ENCODE results near the gene MAD1L1. TPM values are rescaled to one million over a fixed set of nuclear protein-coding genes. Genes with fewer than 3 reads are reported as not detected.

MAD1L1 gene
- total RNA-seq, 1 donor from 2014 or later = 32.3 TPM

GRCh38 chr7:1769286-1770200 is 463.2 kb downstream of the MAD1L1 start:
- no peak overlapping the region for H3K27ac Mint-ChIP-seq (ENCODE audit: unreplicated experiment)
- no peaks in the 10 kb centered on the region for H3K36me3 Mint-ChIP-seq (ENCODE audit: low read depth, unreplicated experiment)
- Histone ChIP-seq H3K9ac (ENCODE audit: low read length) (no peak overlapping the region), H3K27me3 (ENCODE audit: insufficient read depth, low read length) (no peaks in the 10 kb centered on the region), H3K27ac (ENCODE audit: low read depth, low read length) (no peak overlapping the region), H3K4me1 (ENCODE audit: insufficient read depth, low read length) (no peaks in the 10 kb centered on the region), H3K36me3 (ENCODE audit: insufficient read depth, low read length) (no peaks in the 10 kb centered on the region), H4K20me1 (ENCODE audit: insufficient read depth, low read length) (no peaks in the 10 kb centered on the region), H3K79me2 (ENCODE audit: insufficient read depth, low read length) (no peaks in the 10 kb centered on the region), H3K9me3 (ENCODE audit: insufficient read depth, low read depth, low read length) (peaks cover 2% of the 10 kb centered on the region), H3K4me3 (ENCODE audit: insufficient read depth, low read depth, low read length) (no peak overlapping the region), H2AFZ (ENCODE audit: low read depth, low read length) (no peak overlapping the region), H3K4me2 (ENCODE audit: low read length) (no peak overlapping the region)
- FAIRE-seq (no peak), DNase-seq (ENCODE audit: low read depth) (no peak)
- no peaks in the 10 kb centered on the region for H3K4me1 Mint-ChIP-seq (ENCODE audit: low read depth, unreplicated experiment)
- TF ChIP-seq CTCF (IDR thresholded peaks at IDR 0.05; ENCODE audit: insufficient read depth, low read depth, low read length) (no peak), EZH2 (IDR thresholded peaks at IDR 0.05; ENCODE audit: insufficient read depth, low read length) (no peak)
- peaks cover 10% of the 10 kb centered on the region for H3K9me3 Mint-ChIP-seq (ENCODE audit: unreplicated experiment)
- no peak overlapping the region for H3K4me3 Mint-ChIP-seq (ENCODE audit: unreplicated experiment)
- H3K27me3 Mint-ChIP-seq (ENCODE audit: low read depth, unreplicated experiment) = peaks cover 32% of the 10 kb centered on the region

GRCh38 chr7:1768832-1769231 is 463.9 kb downstream of the MAD1L1 start:
- Histone ChIP-seq H4K20me1 (ENCODE audit: insufficient read depth, low read length) (no peaks in the 10 kb centered on the region), H3K79me2 (ENCODE audit: insufficient read depth, low read length) (no peaks in the 10 kb centered on the region), H3K4me3 (ENCODE audit: insufficient read depth, low read depth, low read length) (no peak overlapping the region), H2AFZ (ENCODE audit: low read depth, low read length) (no peak overlapping the region), H3K4me2 (ENCODE audit: low read length) (no peak overlapping the region), H3K27ac (ENCODE audit: low read depth, low read length) (no peak overlapping the region), H3K36me3 (ENCODE audit: insufficient read depth, low read length) (no peaks in the 10 kb centered on the region), H3K27me3 (ENCODE audit: insufficient read depth, low read length) (no peaks in the 10 kb centered on the region), H3K9me3 (ENCODE audit: insufficient read depth, low read depth, low read length) (peaks cover 6% of the 10 kb centered on the region), H3K4me1 (ENCODE audit: insufficient read depth, low read length) (no peaks in the 10 kb centered on the region), H3K9ac (ENCODE audit: low read length) (no peak overlapping the region)
- Mint-ChIP-seq H3K9me3 (ENCODE audit: unreplicated experiment) (peaks cover 10% of the 10 kb centered on the region), H3K36me3 (ENCODE audit: low read depth, unreplicated experiment) (no peaks in the 10 kb centered on the region), H3K4me3 (ENCODE audit: unreplicated experiment) (no peak overlapping the region), H3K4me1 (ENCODE audit: low read depth, unreplicated experiment) (no peaks in the 10 kb centered on the region), H3K27me3 (ENCODE audit: low read depth, unreplicated experiment) (peaks cover 29% of the 10 kb centered on the region), H3K27ac (ENCODE audit: unreplicated experiment) (no peak overlapping the region)
- FAIRE-seq = no peak
- DNase-seq (ENCODE audit: low read depth) = no peak
- no peak for TF ChIP-seq CTCF (IDR thresholded peaks at IDR 0.05; ENCODE audit: insufficient read depth, low read depth, low read length)
- no peak for TF ChIP-seq EZH2 (IDR thresholded peaks at IDR 0.05; ENCODE audit: insufficient read depth, low read length)

- no peak overlapping the region for H3K9ac ChIP-seq (ENCODE audit: low read length)
- H3K4me3 Mint-ChIP-seq (ENCODE audit: unreplicated experiment) = no peak overlapping the region
- H3K27ac Mint-ChIP-seq (ENCODE audit: unreplicated experiment) = no peak overlapping the region
- DNase-seq (ENCODE audit: low read depth) = no peak
- H3K9me3 ChIP-seq (ENCODE audit: insufficient read depth, low read depth, low read length) = peaks cover 13% of the 10 kb centered on the region
- no peak overlapping the region for H2AFZ ChIP-seq (ENCODE audit: low read depth, low read length)
- no peaks in the 10 kb centered on the region for H3K36me3 ChIP-seq (ENCODE audit: insufficient read depth, low read length)
- no peaks in the 10 kb centered on the region for H3K79me2 ChIP-seq (ENCODE audit: insufficient read depth, low read length)
- no peak for TF ChIP-seq CTCF (IDR thresholded peaks at IDR 0.05; ENCODE audit: insufficient read depth, low read depth, low read length)
- TF ChIP-seq EZH2 (IDR thresholded peaks at IDR 0.05; ENCODE audit: insufficient read depth, low read length) = no peak
- no peaks in the 10 kb centered on the region for H3K4me1 ChIP-seq (ENCODE audit: insufficient read depth, low read length)
- H4K20me1 ChIP-seq (ENCODE audit: insufficient read depth, low read length) = no peaks in the 10 kb centered on the region
- no peaks in the 10 kb centered on the region for H3K36me3 Mint-ChIP-seq (ENCODE audit: low read depth, unreplicated experiment)
- H3K27ac ChIP-seq (ENCODE audit: low read depth, low read length) = no peak overlapping the region
- peaks cover 10% of the 10 kb centered on the region for H3K9me3 Mint-ChIP-seq (ENCODE audit: unreplicated experiment)
- peaks cover 19% of the 10 kb centered on the region for H3K27me3 Mint-ChIP-seq (ENCODE audit: low read depth, unreplicated experiment)
- H3K4me3 ChIP-seq (ENCODE audit: insufficient read depth, low read depth, low read length) = no peak overlapping the region
- no peak overlapping the region for H3K4me2 ChIP-seq (ENCODE audit: low read length)
- FAIRE-seq = no peak
- H3K4me1 Mint-ChIP-seq (ENCODE audit: low read depth, unreplicated experiment) = no peaks in the 10 kb centered on the region
- no peaks in the 10 kb centered on the region for H3K27me3 ChIP-seq (ENCODE audit: insufficient read depth, low read length)
Observed at GRCh38 chr7:1767524-1767923, 465.2 kb downstream of the MAD1L1 start.
